ENCODE data around the gene ADGRD2. TPM values are rescaled to one million over a fixed set of nuclear protein-coding genes. Genes with fewer than 3 reads are reported as not detected.

The ADGRD2 gene
- polyA plus RNA-seq, 3 donors: not detected

- H3K27me3 ChIP-seq (ENCODE audit: control insufficient read depth in 2 of 2, insufficient read depth in 2 of 2, low read length in 2 of 2): peaks cover 17 to 52% of the 10 kb centered on the region in 2 donors
- no peak for TF ChIP-seq CTCF (IDR thresholded peaks at IDR 0.05)
- H3K79me2 ChIP-seq (ENCODE audit: insufficient read depth, low read length): no peaks in the 10 kb centered on the region
- no peak for DNase-seq
- H3K9ac ChIP-seq (ENCODE audit: insufficient read depth, low read length, poor library complexity, severe bottlenecking): no peak overlapping the region
- H3K9me3 ChIP-seq (replicated peaks in 1 of 2; ENCODE audit: control insufficient read depth in 1 of 2, insufficient read depth in 1 of 2, low read length in 2 of 2): peaks cover 0 to 8% of the 10 kb centered on the region in 2 donors
- H3K9me3 Mint-ChIP-seq: peaks cover 0 to 12% (median 8%) of the 10 kb centered on the region in 7 donors
- H3K27ac Mint-ChIP-seq: peak overlapping the region in 1 of 7 donors; percentile 2
- WGBS (ENCODE audit: insufficient coverage): 3% methylated on average over 68 of the region's 76 CpGs
- intact Hi-C loops (cut with micrococcal nuclease): no loop called here
- no peak overlapping the region for H3K27ac ChIP-seq (ENCODE audit: low read depth in 1 of 2, low read length in 2 of 2)
- H3K4me3 ChIP-seq (replicated peaks in 1 of 3; ENCODE audit: low read depth in 2 of 3, low read length in 3 of 3): peak overlapping the region in 1 of 3 experiments; percentile 44
- H4K20me1 ChIP-seq (ENCODE audit: insufficient read depth, low read length): no peaks in the 10 kb centered on the region
- H3K4me1 Mint-ChIP-seq: peaks cover 6% of the 10 kb centered on the region
- no peak overlapping the region for H2AFZ ChIP-seq (ENCODE audit: insufficient read depth, low read depth, low read length, poor library complexity, severe bottlenecking)
- peak overlapping the region; percentile 73 to 97 for H3K4me3 Mint-ChIP-seq
- peak overlapping the region; percentile 46 for H3K4me2 ChIP-seq (replicated peaks; ENCODE audit: extremely low read depth, low read length, poor library complexity, severe bottlenecking)
- H3K36me3 ChIP-seq (replicated peaks in 1 of 2; ENCODE audit: control insufficient read depth in 1 of 2, insufficient read depth in 2 of 2, low read length in 2 of 2): no peaks in the 10 kb centered on the region
- peaks cover 4% of the 10 kb centered on the region in 2 donors for H3K36me3 Mint-ChIP-seq
- H3K4me1 ChIP-seq (ENCODE audit: control insufficient read depth in 1 of 2, insufficient read depth in 2 of 2, low read length in 2 of 2): peaks cover 4 to 10% of the 10 kb centered on the region in 2 donors
- H3K27me3 Mint-ChIP-seq (ENCODE audit: low read depth in 3 of 3): peaks cover 43 to 59% (median 50%) of the 10 kb centered on the region in 3 donors
Observed at GRCh38 chr9:124503713-124504529, 53.7 kb downstream of the ADGRD2 start.

- peaks cover 17 to 52% of the 10 kb centered on the region in 2 donors for H3K27me3 ChIP-seq (ENCODE audit: control insufficient read depth in 2 of 2, insufficient read depth in 2 of 2, low read length in 2 of 2)
- H3K9me3 Mint-ChIP-seq: peaks cover 0 to 12% (median 8%) of the 10 kb centered on the region in 7 donors
- peaks cover 4 to 10% of the 10 kb centered on the region in 2 donors for H3K4me1 ChIP-seq (ENCODE audit: control insufficient read depth in 1 of 2, insufficient read depth in 2 of 2, low read length in 2 of 2)
Observed at GRCh38 chr9:124504530-124505005, 54.3 kb downstream of the ADGRD2 start.

More at GRCh38 chr9:124504530-124505005, 54.3 kb downstream of the ADGRD2 start:
- no peaks in the 10 kb centered on the region for H3K79me2 ChIP-seq (ENCODE audit: insufficient read depth, low read length)
- no peak for DNase-seq
- H2AFZ ChIP-seq (ENCODE audit: insufficient read depth, low read depth, low read length, poor library complexity, severe bottlenecking): no peak overlapping the region
- no peak overlapping the region for H3K9ac ChIP-seq (ENCODE audit: insufficient read depth, low read length, poor library complexity, severe bottlenecking)
- H3K36me3 Mint-ChIP-seq: peaks cover 4% of the 10 kb centered on the region in 2 donors
- H3K36me3 ChIP-seq (replicated peaks in 1 of 2; ENCODE audit: control insufficient read depth in 1 of 2, insufficient read depth in 2 of 2, low read length in 2 of 2): no peaks in the 10 kb centered on the region
- no peak overlapping the region for H3K4me3 Mint-ChIP-seq
- peaks cover 43 to 58% (median 45%) of the 10 kb centered on the region in 3 donors for H3K27me3 Mint-ChIP-seq (ENCODE audit: low read depth in 3 of 3)
- H3K27ac Mint-ChIP-seq: no peak overlapping the region
- no peaks in the 10 kb centered on the region for H4K20me1 ChIP-seq (ENCODE audit: insufficient read depth, low read length)
- intact Hi-C loops (cut with micrococcal nuclease): no loop called here
- H3K4me2 ChIP-seq (replicated peaks; ENCODE audit: extremely low read depth, low read length, poor library complexity, severe bottlenecking): peak overlapping the region; percentile 46
- no peak overlapping the region for H3K27ac ChIP-seq (ENCODE audit: low read depth in 1 of 2, low read length in 2 of 2)
- no peak overlapping the region for H3K4me3 ChIP-seq (replicated peaks in 1 of 3; ENCODE audit: low read depth in 2 of 3, low read length in 3 of 3)
- no peak for TF ChIP-seq CTCF (IDR thresholded peaks at IDR 0.05)
- peaks cover 6% of the 10 kb centered on the region for H3K4me1 Mint-ChIP-seq
- WGBS (ENCODE audit: insufficient coverage): under 1% methylated on average over 73 of the region's 81 CpGs
- peaks cover 0 to 8% of the 10 kb centered on the region in 2 donors for H3K9me3 ChIP-seq (replicated peaks in 1 of 2; ENCODE audit: control insufficient read depth in 1 of 2, insufficient read depth in 1 of 2, low read length in 2 of 2)

Measured in CD14-positive monocyte (primary cell).